Pulmonary artery endothelial cell (primary cell): ENCODE results near the gene PDK4. TPM values are rescaled to one million over a fixed set of nuclear protein-coding genes. Genes with fewer than 3 reads are reported as not detected.
"Not testable (repeated sequence)": the region's sequence is repeated elsewhere in the genome, so short reads cannot be mapped to it uniquely, and the experiment has no call there.

ENCODE experiments used
- DNase-seq: peaks from one replicate; pipeline ENCODE4 v3.0.0-alpha.2; 2011; ENCODE audit warnings: low read depth, low spot score
- total RNA-seq: library from RNA; depleted of rRNA; stranded (reverse); fragments of >200 nt; gene quantifications from 2 replicates; pipeline ENCODE4 v1.2.3, GENCODE V29; 2014

The PDK4 gene
- total RNA-seq, 1 donor from 2014 or later: 5.9 TPM

DNA sequence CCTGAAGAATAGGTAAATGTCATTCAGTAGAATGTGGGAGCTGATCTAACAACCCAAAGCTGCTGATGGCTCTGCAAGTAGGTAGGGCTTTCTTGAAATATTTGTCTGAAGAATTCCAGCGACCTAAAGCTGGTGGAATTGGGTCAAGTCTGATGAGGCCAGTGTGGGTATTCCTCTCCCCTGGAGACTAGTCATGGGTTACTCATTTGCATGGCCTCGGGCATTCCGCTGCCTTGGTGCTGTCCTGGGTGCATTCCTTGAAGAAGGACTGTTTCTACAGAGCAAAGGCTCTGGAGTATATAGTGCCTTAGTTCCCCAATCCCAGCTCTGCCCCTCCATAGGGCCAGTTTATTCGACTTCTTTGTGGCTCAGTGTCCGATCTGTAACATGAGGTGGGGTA, 19.2 kb downstream of the PDK4 start:
- DNase-seq: no peak

GRCh38 chr7:95569720-95570119, 26.6 kb downstream of the PDK4 start:
- no peak for DNase-seq

DNA sequence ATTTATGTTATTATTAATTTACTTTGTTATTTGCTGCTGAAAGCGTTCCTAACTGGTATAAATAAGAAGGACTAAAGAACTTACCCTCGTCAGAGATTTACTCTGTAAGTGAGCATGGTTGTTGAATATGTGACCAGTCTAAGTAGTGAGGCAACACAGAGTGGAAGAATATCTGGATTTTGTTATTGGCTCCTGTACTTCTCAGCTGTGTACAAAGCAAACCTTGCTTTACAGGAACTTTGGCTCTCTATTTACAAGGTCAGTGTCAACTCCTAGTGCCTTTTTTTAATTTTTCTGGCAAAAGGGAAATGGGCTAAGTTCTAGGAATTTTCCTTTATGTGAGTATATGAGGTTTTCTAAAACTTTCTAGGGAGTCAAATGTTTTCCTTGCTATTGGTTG, 35.6 kb downstream of the PDK4 start:
- DNase-seq: no peak

- no peak for DNase-seq
Measured at GRCh38 chr7:95558864-95559263, 37.5 kb downstream of the PDK4 start.

DNA sequence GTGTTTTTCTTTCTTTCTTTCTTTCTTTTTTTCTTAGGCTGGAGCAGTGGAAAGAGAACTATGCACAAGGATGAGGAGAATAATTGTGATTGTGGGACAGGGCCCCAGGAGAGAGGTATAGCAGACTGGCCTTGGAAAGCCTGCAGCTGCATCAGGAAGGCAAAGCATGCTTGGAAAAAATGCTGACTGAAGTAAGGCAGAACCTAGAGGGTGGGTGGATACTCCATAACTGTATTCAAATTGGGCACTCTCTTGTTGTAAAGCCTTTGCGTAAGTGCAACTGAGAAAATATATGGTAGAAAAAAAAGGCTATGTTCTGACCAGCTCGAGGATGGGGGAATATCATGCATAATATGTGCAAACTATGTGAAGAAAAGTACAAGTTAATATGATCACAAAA, 39.5 kb downstream of the PDK4 start:
- DNase-seq: no peak

- no peak for DNase-seq
Measured at GRCh38 chr7:95553939-95554338, 42.4 kb downstream of the PDK4 start.

- DNase-seq: not testable (repeated sequence)
Measured at GRCh38 chr7:95552010-95552926, 44.0 kb downstream of the PDK4 start.

- DNase-seq: no peak
Measured at GRCh38 chr7:95550546-95550945, 45.8 kb downstream of the PDK4 start.

DNA sequence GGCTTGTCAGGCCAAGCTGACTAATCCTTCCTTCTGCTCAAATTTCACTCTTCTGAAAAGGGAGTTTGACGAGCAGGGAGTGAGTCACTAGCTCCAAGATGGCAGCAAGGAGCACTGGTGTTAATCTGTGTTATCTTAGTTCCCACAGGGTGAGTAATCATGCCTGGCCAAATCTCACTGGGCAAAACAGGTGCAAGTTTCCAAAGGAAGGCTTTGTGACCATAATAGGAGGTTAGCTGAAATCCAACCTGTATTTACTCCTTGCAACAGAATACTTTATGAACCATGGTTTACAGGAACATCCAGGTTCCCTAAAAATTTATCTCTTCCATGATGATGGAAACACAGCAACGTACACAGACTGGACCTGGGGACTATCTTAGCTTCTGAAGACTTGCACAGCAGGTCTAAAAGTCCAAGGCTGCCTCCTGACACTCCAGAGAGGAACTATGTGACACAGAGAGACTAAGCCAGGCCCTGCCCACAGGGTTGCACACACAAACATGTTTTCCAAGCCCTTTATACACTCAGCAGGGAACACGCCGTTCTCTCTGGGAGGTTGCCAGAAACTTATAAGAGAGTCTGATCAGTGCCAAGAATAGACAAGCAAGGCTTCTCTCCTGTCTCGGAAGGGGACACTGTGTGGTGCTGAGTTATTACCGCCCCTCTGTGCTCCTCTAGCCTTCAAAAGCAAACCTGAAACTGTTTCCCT, 46.3 kb downstream of the PDK4 start:
- peak; percentile 72 for DNase-seq

- no peak for DNase-seq
Measured at GRCh38 chr7:95547361-95548348, 48.7 kb downstream of the PDK4 start.

- no peak for DNase-seq
Measured at GRCh38 chr7:95546647-95547046, 49.7 kb downstream of the PDK4 start.

DNA sequence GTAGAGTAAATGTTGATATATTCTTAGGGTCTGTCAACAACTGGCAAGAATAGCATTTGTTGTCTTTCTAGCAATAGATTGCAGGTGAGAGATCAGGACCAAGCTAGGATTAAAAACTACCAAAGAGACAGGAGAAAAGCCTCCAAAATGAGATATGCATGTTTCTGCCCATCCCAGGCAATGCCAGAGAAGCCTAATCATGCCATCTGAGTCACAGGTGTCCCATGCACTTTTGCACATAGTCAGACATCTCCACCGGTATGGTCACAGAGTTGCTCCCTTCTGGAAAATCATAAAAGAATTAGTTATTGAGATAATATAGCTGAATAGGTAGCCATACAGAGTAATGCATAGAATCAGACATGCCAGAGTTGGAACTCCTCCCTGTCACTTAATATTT, 50.6 kb downstream of the PDK4 start:
- DNase-seq: no peak

DNA sequence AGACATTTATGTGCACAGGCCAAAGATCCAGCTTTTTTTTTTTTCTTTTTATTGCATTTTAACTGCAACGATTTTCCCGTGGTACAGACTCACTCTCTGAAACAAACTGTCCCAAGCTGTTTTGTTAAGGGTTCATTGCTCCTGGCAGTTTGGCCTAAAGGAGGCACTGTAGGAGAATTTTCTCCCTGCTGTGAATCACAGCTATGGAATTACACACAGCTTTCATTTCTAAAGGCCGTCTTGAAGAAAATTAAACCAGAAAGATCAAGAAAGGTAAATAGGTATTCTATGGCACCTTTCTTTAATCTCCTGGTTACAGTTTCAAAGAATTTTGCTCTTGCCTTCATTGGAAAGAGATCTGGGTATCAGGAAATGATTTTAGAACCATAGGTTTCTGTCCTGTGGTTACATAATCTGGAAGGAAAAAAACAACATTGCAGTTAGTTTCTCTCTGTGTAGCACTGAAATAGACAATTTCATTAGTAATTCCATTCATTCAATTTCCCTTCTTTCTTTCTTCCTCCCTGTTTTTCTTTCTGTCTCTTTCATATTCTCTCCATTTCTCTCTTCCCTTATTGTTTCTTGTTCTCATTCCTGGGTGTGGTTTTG, 51.2 kb downstream of the PDK4 start:
- peak; percentile 19 for DNase-seq

- DNase-seq: no peak
Measured at GRCh38 chr7:95544171-95544570, 52.1 kb downstream of the PDK4 start.

GRCh38 chr7:95543312-95543711, 53.0 kb downstream of the PDK4 start:
- no peak for DNase-seq

DNA sequence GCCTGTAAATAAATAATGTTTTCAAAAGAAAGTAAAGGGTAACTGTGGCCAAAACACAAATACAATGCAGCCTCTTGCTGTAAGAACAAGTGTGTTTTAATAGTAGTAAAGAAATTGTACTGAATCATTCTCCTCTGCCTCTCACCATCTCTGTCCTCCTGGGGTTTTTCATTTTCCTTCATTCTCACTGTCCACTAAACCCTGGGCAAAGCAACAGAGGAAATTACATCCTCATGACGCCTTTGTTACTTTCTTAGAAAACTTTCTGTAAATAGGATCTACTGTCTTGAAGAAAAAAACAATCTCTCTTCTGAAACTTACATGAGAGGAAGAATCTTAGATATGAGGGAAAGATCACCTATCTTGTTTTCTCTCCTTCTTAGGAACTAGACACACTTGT, 56.0 kb downstream of the PDK4 start:
- no peak for DNase-seq

GRCh38 chr7:95539426-95539825, 56.9 kb downstream of the PDK4 start:
- DNase-seq: no peak

- no peak for DNase-seq
Measured at GRCh38 chr7:95537468-95537867, 58.8 kb downstream of the PDK4 start.

DNA sequence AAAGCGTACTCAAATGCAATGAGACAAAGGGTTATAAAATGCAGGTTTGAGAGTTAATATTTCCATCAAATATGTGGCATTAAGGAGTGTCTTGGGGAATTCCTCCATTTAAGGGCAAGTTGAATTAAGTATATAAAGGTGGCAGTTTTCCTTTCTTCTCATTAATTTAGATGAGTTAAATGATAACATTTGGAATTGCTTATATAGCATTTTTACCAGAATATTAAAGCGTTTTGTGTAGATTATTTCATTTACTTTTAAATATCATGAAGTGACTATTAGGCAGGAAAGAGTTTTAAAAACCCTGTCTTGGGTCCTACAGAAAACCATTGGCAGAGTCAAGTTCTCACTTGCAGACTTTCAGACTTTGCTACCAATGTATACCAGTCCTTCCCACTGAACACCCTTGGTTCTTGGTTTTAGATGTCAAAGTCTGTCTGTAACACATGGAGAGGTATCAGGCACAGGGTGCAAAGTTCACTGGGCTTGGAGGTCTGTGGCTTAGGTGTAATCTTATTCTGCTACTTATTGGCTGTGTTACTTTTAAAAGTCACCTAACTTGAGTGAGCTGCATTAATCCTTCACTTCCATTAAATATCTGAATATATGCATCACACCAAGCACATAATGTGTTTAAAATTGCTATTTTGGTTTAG, 59.5 kb downstream of the PDK4 start:
- DNase-seq: no peak

DNA sequence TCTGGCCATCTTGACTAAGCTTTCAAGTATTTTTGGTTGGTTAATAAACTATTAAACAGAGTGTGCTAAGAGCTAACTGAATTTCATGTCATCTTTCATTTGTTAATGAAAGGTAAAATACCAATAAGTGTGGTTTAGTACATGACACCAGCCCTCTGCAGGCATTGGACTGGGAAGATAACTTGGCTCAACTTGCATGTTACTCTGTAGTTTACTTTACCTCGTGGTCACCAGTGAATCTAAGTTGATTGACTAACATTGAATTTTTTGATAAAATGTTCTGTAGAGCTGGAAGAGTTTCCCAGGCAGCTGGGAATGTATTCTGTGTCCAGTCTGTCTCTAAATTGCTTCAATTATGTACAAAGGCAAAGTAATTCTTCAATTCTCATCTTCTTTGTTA, 60.7 kb downstream of the PDK4 start:
- DNase-seq: no peak

DNA sequence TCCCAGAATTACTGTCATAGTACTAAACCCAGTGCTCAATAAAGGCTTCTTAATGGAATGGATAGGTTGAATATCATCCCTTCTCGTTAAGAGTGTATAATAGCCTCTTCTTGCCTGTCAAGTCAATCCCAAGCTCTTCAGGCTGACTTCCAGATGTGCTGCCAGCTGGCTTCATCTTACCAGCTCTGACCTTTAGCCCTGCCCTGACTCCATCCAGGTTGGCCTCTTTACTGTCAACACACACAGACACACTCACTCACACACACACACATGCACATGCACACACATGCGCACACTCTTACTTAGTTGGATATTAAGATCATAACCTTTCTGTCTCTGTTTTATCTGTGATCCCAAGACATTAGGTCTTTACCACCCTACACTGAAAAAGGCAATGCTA, 61.5 kb downstream of the PDK4 start:
- no peak for DNase-seq
